HG03175 (cell line): ENCODE measurements around the gene TEX14.

ENCODE experiments used
- ATAC-seq: cut with Tn5 transposase; IDR thresholded peaks from one replicate; pipeline ENCODE4 v1.9.1; 2021; ENCODE audit warnings: mild to moderate bottlenecking, moderate library complexity; ENCODE audit not compliant: unreplicated experiment

The TEX14 gene

GRCh38 chr17:58531661-58532554 lies 159.9 kb downstream of the TEX14 start:
- no peak for ATAC-seq

DNA sequence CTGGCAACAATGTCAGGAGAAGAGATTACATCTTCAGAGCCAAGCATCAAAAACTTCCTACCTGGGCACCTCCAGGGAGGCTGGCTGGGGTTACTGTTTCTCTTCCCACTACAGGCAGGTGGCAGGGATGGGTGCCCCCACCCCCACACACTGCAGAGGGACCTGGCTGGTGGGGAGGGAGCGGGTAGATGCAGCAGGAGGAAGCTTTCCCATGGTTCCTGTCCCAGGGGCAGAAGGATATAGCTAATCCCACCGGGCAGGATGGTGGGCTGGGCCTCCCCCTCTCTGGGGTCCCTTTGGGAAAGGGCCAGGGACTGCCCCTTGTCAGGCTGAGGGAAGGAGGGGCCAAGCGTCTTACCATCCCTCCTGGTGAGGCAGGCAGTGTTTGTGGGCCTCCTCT lies 160.7 kb downstream of the TEX14 start:
- ATAC-seq = no peak

DNA sequence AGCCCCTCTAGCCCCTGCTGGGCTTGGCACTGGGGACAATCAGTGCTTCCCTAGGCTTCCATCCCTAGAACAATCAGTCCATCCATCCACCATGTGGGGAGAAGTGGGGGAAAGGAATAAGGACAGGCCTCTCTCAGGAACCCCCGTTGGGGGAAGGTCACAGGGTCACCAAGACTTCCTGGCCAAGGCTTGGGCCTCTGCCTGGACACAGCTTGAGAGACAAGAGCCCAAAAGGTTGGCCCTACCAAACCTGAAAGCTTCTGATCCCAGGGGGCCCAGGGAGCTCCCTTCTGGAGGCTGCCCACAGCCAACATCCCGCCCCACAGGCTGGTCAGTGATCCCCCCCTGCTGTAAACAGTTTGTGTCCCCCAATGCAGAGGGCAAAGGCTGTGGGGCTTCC lies 161.2 kb downstream of the TEX14 start:
- ATAC-seq = no peak

DNA sequence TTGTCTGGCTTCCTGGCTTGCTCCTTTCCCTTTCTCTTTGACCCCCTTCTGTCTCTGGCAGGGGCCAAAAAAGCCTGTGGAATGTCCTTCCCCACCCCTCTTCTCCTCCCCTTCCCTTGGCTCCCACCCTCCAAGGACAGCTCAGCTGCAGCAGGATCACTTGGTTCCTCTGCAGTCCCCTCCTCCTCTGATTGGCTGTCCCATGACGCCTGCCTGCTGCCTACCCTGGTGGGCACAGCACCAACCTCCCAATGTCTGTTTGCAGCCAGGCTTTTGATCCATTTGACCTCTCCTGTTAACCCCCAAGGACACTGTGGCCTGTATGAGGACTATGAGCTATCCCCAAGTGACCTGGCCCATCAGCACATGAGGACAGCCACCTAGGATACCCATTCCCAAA lies 162.6 kb downstream of the TEX14 start:
- no peak for ATAC-seq

- no peak for ATAC-seq
Measured at GRCh38 chr17:58528443-58528842, 163.4 kb downstream of the TEX14 start.

DNA sequence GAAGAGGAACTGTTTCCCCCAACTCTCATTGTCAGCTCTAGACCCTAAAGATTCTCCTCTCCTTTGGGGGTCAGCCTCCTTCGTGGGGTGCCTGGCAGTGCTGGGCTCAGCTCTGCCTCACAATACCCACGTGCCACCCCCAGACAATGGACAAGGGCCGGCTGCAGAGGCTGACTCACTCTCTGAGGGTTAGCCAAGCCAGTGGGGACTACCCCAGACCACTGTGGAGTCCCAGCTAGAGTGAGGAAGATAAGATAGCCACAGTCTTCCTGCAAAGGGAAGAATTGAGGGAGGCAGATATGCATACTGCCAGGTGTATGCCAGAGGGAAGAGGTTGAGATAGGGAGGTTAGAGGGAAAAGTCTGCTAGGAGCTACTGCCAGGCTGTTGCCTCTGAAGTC lies 163.9 kb downstream of the TEX14 start:
- ATAC-seq = no peak

DNA sequence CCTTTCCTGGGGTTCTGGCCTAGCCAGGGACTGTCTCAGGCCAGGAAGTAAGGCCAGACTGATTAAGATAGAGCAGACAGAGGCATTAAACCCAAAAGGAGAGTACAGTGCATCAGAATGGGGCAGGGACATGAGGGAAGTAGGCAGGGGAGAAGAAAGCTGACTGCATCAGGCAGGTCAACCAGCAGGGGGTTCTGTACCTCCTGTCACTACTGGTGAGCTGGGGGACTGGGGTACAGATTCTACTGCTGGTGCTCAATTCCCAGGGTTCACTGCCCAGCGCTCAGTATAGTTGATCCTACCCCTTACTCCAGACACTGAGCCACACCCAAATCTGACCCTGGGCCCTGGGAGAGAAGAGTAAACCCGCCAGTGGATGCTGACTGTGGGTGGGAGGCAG lies 164.5 kb downstream of the TEX14 start:
- no peak for ATAC-seq

DNA sequence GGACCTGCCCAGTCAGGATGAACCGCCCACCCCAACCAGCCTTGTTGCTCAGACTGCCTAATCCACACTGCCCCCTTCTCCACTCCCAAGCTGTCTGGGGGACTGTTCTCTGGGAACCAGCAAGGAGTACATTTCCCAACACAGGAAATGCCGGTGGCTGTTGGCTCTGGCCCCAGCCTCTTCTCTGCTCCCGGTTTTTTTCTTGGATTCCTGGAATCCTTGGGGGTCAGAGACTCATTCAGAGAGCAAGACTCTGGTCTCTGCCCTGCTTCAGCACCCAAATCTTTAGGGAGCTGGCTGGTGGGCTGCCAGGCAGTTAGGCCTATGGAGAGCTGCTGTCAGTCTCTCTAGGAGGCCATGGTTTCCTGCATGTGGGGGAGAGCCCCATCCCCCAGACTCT lies 166.6 kb downstream of the TEX14 start:
- no peak for ATAC-seq

DNA sequence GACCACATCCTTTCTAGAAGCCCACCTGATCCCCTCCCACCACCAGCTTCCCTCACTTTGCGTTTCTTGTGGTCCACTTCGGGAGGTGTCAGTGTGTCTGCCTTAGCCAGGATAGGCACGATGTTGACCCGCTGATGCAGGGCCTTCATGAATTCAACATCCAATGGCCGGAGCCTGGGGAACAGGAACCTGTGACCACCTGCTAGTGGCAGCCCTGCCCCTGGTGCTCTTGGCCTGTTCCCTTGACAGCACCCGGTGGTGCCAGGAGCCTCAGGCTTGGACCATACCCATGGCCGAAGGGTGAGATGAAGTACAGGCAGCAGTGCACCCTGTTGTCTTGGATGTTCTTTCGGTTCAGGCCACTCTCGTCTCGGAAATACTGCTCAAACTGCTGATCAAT lies 170.2 kb downstream of the TEX14 start:
- ATAC-seq = no peak

GRCh38 chr17:58520843-58521430 lies 170.9 kb downstream of the TEX14 start:
- no peak for ATAC-seq

DNA sequence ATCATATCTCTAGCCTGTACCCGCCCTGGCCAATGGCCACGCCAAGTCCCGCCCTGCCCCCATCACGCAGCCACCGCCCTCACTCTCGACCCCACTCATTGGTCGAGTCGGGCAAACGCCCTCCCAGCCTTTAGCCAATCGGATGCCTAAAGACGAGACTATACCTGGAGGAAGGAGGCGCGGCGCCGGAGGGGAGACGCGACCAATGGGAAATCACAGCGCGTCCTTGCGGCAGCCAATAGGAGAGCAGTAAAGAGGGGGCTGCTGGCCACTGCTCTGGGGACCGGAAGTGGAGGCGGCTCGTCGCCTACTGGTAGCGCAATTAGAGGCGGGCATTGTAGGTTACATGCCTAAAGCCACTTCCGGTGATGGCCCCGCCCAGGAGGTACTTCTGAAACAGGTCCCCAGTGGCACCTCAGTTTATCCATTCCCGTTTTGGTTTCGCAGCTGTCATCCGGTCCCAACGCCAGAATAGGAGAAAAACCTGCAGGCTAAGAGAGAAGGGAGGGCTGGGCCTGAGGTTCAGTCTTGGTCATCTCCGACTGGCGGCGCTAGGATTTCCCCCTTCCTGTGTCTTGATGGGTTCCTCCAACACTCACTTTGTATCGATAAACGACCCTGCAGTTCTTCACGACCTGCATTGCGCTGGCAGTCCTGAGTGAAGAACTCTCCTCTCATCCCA lies 173.8 kb downstream of the TEX14 start:
- ATAC-seq = peak; percentile 81

GRCh38 chr17:58517378-58517927 lies 174.4 kb downstream of the TEX14 start:
- ATAC-seq = no peak

GRCh38 chr17:58516644-58517377 lies 175.0 kb downstream of the TEX14 start:
- ATAC-seq = no peak

GRCh38 chr17:58515286-58515685 lies 176.6 kb downstream of the TEX14 start:
- ATAC-seq = no peak

DNA sequence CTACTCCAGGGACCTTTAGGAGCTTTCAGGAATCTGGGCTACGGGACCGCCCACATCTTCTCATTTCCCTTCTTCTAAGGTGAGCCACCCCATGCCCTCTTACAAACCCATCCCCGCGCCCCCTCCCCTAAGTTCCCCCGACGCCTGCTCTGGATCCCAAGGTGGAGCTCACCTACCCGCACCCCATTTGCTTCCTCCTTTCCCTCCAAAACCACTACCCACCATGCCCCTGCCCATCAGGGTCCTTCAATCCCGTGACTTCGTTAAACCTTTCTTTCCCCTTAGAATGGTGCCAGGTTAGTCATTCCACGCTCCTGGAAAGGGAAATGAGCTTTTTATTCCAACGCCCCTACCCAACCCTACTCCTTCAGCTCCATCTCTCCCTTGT lies 177.1 kb downstream of the TEX14 start:
- no peak for ATAC-seq

- no peak for ATAC-seq
Measured at GRCh38 chr17:58513965-58514769, 177.7 kb downstream of the TEX14 start, which contains the start of gene MTMR4. TSS of gene MTMR4 (minus strand) at chr17:58514638. CDS start at chr17:58514407, 231 bp downstream.

DNA sequence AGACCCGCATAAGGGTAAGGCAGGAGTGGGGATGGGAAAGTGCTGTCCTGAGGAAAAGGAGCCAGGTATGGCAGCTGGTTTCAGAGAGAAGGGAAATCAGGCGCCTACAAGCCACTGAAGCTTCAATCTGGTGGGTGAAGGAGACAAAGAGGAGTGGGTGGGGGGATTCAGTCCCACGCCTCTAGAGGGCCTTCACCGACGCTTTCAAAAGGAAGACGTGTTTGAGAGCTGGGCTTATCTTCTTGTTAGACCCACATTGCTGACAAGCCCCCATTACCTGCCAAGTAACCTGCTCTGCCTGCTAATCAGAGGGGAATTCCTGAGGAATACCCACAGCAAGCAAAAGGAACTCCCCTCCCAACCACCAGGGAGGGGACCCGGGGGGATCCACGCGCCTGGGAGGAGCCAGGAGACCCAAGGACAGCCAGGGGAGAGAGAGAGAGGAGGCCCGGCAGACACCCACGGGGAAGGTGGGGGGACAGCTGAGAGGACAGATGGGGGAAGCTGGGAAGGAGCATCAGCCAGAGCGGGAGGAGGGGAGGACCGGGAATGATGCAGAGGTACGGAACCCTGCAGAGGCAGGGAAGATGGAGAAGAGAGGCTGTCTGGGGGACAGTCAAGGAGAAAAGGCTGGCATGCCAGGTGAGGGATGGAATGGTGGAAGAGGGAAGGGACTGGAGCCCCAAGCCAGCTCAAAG lies 178.4 kb downstream of the TEX14 start:
- no peak for ATAC-seq

DNA sequence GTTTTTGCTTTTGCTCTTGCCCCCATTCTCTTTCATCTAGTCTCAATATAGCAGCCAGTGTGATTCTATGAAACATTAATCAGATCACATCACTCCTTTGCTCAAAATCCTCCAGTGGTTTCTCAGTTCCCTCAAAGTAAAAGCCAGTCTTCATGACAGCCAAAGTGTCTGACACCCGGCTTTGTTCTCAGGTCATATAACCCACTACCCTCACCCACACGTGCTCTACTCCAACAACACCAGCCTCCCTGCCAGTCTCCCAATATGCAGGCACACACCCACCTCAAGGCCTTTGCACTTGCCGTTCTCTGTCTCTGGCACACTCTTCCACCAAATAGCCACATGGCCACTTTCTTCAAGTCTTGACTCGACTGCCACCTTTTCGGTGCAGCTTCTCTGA lies 181.8 kb downstream of the TEX14 start:
- no peak for ATAC-seq

DNA sequence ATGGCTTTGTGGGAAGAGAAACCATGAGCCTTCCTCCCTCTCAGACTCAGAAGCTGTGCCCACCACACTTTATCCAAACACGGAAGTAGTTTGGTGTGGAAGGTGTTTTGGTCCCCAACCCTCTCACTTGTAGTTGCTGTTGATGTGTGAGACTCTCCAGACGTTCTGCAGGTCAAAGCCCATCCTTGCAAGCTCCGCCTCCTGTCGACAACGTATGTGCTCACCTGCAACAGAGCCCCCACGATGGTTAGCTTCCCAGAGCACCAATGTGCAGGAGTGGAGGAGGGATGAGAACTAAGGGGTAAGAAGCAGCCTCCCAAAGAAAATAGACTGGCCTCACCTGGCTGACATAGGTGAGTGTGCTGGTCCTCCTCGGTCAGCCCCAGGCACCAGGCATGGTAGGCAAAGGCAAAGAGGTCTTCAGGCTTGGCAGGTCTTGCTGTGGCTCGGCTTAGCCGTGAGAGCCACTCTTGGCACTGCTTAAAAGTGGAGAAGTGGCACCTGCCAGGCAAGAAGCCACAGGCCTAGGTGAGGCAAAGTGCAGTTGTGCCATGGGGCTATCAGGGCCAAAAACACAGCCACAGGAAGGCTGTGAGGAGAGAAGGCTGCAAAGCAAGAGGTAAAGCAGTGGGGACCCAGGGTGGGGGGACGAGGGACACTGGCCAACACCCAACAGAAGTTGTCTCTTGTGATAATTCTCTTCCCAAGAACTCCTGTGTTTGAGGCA lies 183.3 kb downstream of the TEX14 start:
- ATAC-seq = no peak
